CD4-positive, alpha-beta T cell (primary cell): Measurements from ENCODE around the gene CAMSAP1. TPM values are rescaled to one million over a fixed set of nuclear protein-coding genes. Genes with fewer than 3 reads are reported as not detected.

Source experiments
- ATAC-seq: fragments of 200-7000 bp; cut with Tn5 transposase; one replicate; pipeline ENCODE4 v1.10.0; 2022; ENCODE audit warnings: mild to moderate bottlenecking; ENCODE audit not compliant: poor library complexity
- CTCF ChIA-PET: fragments of 350-600 bp; sonication (Branson Sonifier 250); formaldehyde crosslinking; loops from one replicate; lab custom pipeline; 2021; ENCODE audit warnings: antibody characterized with exemption, inconsistent platforms; lab: Charles Lee
- POLR2A ChIA-PET: fragments of 350-600 bp; sonication (Branson Sonifier 250); formaldehyde crosslinking; loops from one replicate; lab custom pipeline; 2021; ENCODE audit warnings: antibody characterized with exemption, inconsistent platforms; lab: Charles Lee
- DNase-seq, 14 experiments: peaks; one replicate each; pipeline ENCODE4 v3.0.0-alpha.2; 2013 to 2020; ENCODE audit warnings: mixed read lengths in 2 of 14
- H3K27ac ChIP-seq, 2 donors: one replicate each; pipeline versions ENCODE4 v1.5.1 to v1.7.0; 2013; ENCODE audit warnings: low read length in 2 of 2, low read depth in 1 of 2, mild to moderate bottlenecking in 1 of 2
- H3K27me3 ChIP-seq, 2 experiments: 1 replicate in 1 of 2; 2 replicates in 1 of 2; pipeline versions ENCODE4 v1.6.1 to v1.7.0; 2013; ENCODE audit warnings: low read length in 2 of 2, control low read depth in 1 of 2, mild to moderate bottlenecking in 1 of 2, moderate library complexity in 1 of 2; ENCODE audit not compliant: insufficient read depth in 2 of 2, control insufficient read depth in 1 of 2
- H3K36me3 ChIP-seq: one replicate; pipeline ENCODE4 v1.6.1; 2013; ENCODE audit warnings: low read length, control low read depth; ENCODE audit not compliant: insufficient read depth
- H3K4me1 ChIP-seq: one replicate; pipeline ENCODE4 v1.6.1; 2013; ENCODE audit warnings: low read length, control low read depth; ENCODE audit not compliant: insufficient read depth
- H3K4me3 ChIP-seq: one replicate; pipeline ENCODE4 v1.5.1; 2013; ENCODE audit warnings: mild to moderate bottlenecking, low read length, moderate library complexity
- H3K9me3 ChIP-seq, 2 experiments: 1 replicate in 1 of 2; 2 replicates in 1 of 2; pipeline versions ENCODE4 v1.6.1 to v1.7.0; 2013; ENCODE audit warnings: low read length in 2 of 2, mild to moderate bottlenecking in 2 of 2, control low read depth in 1 of 2, moderate library complexity in 1 of 2; ENCODE audit not compliant: control insufficient read depth in 1 of 2, insufficient read depth in 1 of 2
- H3K27ac Mint-ChIP-seq: one replicate; pipeline ENCODE4 v1.8.0; 2020; ENCODE audit warnings: mixed read lengths
- H3K27me3 Mint-ChIP-seq: one replicate; pipeline ENCODE4 v1.8.0; 2021; ENCODE audit warnings: mixed read lengths
- H3K36me3 Mint-ChIP-seq: one replicate; pipeline ENCODE4 v1.8.0; 2021; ENCODE audit warnings: low read depth, mixed read lengths
- H3K4me1 Mint-ChIP-seq: one replicate; pipeline ENCODE4 v1.8.0; 2021; ENCODE audit warnings: low read depth, mixed read lengths
- H3K4me3 Mint-ChIP-seq: one replicate; pipeline ENCODE4 v1.8.0; 2020; ENCODE audit warnings: mild to moderate bottlenecking, mixed read lengths
- H3K9me3 Mint-ChIP-seq: one replicate; pipeline ENCODE4 v1.8.0; 2020; ENCODE audit warnings: mixed read lengths
- intact Hi-C, 2 experiments: fragments of 100-400 bp; cut with DNase I in 1 of 2; cut with micrococcal nuclease in 1 of 2; formaldehyde crosslinking; loops; one replicate each; pipeline versions ENCODE4 v1.15.1 to v1.9.0; 2023 to 2025; cut with DNase I, micrococcal nuclease
- total RNA-seq, 174 experiments: library from RNA in 2 of 174; stranded (reverse) in 2 of 174; gene quantifications; one replicate each; pipeline ENCODE4 v1.2.3 and lab custom pipeline; 2021 to 2026
- TF ChIP-seq, protein P1 (sequence below): fragments of 200-600 bp; IDR thresholded peaks from one replicate; pipeline ENCODE4 v1.8.0; 2022; ENCODE audit warnings: antibody characterized with exemption, mild to moderate bottlenecking

Gene CAMSAP1
- total RNA-seq, 2 experiments from 2014 or later, result 16.8 to 18.2 TPM

DNA sequence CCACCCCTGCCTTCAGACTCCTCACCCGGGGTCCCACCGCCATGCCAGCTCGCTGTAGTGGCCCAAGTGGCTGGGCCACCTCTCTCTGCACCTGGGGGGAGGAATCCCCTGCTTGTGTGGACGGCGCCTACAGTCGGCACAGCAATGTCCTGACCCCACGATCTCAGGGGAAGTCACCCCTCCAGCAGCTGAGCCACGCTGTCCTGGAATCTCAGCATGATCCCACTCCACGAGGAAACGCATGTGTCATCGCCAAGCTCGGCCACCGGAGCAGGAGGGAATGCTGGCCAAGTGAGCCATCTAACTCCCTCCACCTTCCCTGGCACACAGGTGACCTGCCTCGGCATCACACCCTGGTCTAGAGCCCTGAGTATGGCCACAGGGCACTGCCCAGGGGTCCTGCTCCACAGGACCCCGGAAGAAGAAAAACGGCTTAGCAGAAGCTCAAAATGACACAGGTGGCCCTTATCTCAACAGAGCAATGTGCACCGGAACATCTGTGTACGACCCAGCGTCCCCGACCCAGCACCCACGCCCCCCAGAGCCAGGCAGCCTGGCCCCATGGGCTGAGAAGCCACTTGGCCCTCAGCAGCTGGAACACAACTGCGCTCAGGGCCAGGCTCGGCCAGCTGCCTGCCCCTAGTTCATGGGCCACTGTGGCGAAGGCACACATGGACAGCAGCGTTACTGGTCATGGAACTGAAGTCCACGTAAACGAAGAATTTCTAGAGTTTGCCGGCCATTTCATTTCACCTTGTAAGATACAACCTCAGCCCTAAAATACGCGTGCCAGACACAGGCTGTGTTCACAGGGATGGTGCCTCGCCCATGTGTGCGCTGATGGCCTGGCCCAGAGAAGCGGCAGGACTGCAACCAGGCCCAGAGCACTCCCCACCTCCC lies 23.4 kb upstream of the CAMSAP1 start:
- intact Hi-C loops, result no loop called here
- H3K27me3 ChIP-seq, result no peaks in the 10 kb centered on the region
- CTCF ChIA-PET, result no interaction called here

DNA sequence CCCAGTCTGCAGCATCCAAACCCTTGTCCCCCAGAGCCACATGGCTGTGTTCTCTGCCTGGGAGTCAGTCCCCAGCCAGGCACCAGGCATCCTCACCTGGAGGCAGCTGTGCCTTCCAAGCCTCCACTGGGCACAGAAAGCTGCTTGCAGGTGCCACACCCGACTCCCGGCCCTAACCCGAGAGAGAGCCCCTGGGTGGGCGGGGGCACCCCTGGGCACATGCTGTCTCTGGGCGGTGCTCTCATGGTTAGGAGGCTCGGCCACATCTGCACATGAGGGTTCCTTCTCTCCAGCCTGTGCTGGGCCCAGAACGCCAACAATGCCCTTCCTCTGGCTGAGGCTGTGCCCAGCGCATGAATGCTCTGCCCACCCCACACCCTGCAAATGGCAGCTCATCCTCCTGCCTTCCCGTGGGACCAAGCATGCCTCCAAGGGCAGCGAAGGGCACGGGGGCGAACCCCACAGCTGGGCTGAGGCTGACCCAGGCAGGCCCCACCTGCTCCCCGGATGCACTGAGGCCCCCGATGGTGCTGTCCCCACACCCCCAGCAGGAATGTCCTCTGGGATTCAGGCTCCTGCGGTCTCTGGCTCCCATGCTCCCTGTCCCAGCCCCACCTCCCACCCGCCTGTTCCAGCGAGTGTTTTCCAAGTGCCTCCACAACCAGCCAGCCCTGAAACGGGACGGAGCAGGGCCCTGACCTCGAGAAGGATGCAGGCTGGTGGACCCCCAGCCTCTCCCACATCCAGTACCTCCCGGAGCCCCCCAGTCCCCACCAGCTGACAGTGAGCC lies 22.5 kb upstream of the CAMSAP1 start:
- intact Hi-C loops, result no loop called here
- Histone ChIP-seq H3K27me3 (no peaks in the 10 kb centered on the region), H3K4me1 (peaks cover 20% of the 10 kb centered on the region), H3K4me3 (no peak overlapping the region), H3K27ac (no peak overlapping the region), H3K36me3 (peaks cover 23% of the 10 kb centered on the region), H3K9me3 (no peaks in the 10 kb centered on the region)
- Mint-ChIP-seq H3K27ac (no peak overlapping the region), H3K4me1 (no peaks in the 10 kb centered on the region), H3K4me3 (no peak overlapping the region), H3K27me3 (no peaks in the 10 kb centered on the region), H3K36me3 (peaks cover 37% of the 10 kb centered on the region), H3K9me3 (no peaks in the 10 kb centered on the region)
- TF ChIP-seq, protein P1, sequence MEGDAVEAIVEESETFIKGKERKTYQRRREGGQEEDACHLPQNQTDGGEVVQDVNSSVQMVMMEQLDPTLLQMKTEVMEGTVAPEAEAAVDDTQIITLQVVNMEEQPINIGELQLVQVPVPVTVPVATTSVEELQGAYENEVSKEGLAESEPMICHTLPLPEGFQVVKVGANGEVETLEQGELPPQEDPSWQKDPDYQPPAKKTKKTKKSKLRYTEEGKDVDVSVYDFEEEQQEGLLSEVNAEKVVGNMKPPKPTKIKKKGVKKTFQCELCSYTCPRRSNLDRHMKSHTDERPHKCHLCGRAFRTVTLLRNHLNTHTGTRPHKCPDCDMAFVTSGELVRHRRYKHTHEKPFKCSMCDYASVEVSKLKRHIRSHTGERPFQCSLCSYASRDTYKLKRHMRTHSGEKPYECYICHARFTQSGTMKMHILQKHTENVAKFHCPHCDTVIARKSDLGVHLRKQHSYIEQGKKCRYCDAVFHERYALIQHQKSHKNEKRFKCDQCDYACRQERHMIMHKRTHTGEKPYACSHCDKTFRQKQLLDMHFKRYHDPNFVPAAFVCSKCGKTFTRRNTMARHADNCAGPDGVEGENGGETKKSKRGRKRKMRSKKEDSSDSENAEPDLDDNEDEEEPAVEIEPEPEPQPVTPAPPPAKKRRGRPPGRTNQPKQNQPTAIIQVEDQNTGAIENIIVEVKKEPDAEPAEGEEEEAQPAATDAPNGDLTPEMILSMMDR, result no peak
- DNase-seq, result no peak
- ChIA-PET POLR2A (no interaction called here), CTCF (no interaction called here)
- ATAC-seq, result no peak

More for the DNA sequence above, 23.4 kb upstream of the CAMSAP1 start:
- TF ChIP-seq, protein P1, result no peak
- H3K36me3 ChIP-seq, result peaks cover 28% of the 10 kb centered on the region
- POLR2A ChIA-PET, result no interaction called here
- H3K4me3 Mint-ChIP-seq, result no peak overlapping the region
- H3K36me3 Mint-ChIP-seq, result peaks cover 45% of the 10 kb centered on the region
- no peaks in the 10 kb centered on the region for H3K9me3 ChIP-seq
- no peak overlapping the region for H3K27ac Mint-ChIP-seq
- DNase-seq (no peak), ATAC-seq (no peak)
- H3K27ac ChIP-seq, result no peak overlapping the region
- no peaks in the 10 kb centered on the region for H3K9me3 Mint-ChIP-seq
- no peaks in the 10 kb centered on the region for H3K4me1 Mint-ChIP-seq
- H3K4me3 ChIP-seq, result no peak overlapping the region
- H3K4me1 ChIP-seq, result peaks cover 15% of the 10 kb centered on the region
- H3K27me3 Mint-ChIP-seq, result no peaks in the 10 kb centered on the region

DNA sequence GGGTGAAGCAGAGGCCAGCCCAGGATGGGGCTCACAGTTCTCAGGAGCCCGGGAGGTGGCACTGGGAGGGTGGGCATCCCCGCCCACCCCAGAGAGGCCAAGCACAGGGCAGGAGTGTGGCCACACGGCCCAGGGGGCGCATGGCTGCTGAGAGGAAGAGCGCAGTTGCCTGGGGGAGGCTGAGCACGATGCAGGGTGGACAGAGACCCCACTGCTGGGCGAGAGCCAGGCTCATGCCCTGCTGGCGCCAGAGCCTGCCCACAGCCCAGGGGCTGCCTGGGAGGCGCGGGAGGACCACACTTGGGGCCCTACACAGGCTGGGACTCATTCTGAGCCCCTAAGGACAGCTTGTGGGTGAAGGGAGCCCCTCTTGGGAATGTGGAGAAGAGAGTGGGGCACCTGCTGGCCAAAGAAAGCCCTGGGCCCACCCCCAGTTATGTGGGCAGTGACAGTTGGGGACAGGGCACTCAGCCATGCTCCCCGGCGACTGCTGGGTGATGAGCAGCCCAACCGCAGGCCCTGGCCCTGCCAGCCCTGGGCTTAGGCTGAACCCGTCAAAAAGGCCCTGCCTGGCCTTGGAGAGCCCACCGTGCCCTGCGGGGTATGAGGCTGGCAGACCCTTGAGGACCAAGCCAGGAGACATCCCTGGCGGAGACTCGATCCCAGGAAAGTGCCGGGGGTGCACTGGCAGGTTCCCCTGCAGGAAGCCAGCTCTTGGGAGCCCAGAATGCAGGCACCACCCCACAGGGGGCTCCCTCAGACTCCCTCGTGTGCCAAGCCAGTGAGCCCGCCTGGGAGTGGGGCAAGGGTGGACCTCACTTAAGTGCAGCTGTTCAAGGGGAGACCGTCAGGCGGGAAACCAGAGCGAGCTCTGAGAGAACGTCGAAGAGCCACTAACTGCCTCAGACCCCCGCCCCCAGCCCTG lies 21.6 kb upstream of the CAMSAP1 start:
- peaks cover 28% of the 10 kb centered on the region for H3K36me3 Mint-ChIP-seq
- peaks cover 22% of the 10 kb centered on the region for H3K36me3 ChIP-seq
- H3K9me3 ChIP-seq, result no peaks in the 10 kb centered on the region
- DNase-seq (no peak), ATAC-seq (no peak)
- peaks cover 20% of the 10 kb centered on the region for H3K4me1 ChIP-seq
- H3K27ac ChIP-seq, result no peak overlapping the region
- intact Hi-C loops, result no loop called here
- ChIA-PET CTCF (no interaction called here), POLR2A (no interaction called here)
- no peak overlapping the region for H3K4me3 ChIP-seq
- H3K9me3 Mint-ChIP-seq, result no peaks in the 10 kb centered on the region
- H3K27me3 ChIP-seq, result no peaks in the 10 kb centered on the region
- H3K27me3 Mint-ChIP-seq, result no peaks in the 10 kb centered on the region
- no peaks in the 10 kb centered on the region for H3K4me1 Mint-ChIP-seq
- no peak overlapping the region for H3K27ac Mint-ChIP-seq
- TF ChIP-seq, protein P1, result no peak
- no peak overlapping the region for H3K4me3 Mint-ChIP-seq
